Non-pigmented ciliary epithelial cell (primary cell): ENCODE measurements around the gene RAX.

Experiments used
- DNase-seq: peaks from one replicate; pipeline ENCODE4 v3.0.0-alpha.2; 2010; ENCODE audit warnings: low read depth

RAX gene

DNA sequence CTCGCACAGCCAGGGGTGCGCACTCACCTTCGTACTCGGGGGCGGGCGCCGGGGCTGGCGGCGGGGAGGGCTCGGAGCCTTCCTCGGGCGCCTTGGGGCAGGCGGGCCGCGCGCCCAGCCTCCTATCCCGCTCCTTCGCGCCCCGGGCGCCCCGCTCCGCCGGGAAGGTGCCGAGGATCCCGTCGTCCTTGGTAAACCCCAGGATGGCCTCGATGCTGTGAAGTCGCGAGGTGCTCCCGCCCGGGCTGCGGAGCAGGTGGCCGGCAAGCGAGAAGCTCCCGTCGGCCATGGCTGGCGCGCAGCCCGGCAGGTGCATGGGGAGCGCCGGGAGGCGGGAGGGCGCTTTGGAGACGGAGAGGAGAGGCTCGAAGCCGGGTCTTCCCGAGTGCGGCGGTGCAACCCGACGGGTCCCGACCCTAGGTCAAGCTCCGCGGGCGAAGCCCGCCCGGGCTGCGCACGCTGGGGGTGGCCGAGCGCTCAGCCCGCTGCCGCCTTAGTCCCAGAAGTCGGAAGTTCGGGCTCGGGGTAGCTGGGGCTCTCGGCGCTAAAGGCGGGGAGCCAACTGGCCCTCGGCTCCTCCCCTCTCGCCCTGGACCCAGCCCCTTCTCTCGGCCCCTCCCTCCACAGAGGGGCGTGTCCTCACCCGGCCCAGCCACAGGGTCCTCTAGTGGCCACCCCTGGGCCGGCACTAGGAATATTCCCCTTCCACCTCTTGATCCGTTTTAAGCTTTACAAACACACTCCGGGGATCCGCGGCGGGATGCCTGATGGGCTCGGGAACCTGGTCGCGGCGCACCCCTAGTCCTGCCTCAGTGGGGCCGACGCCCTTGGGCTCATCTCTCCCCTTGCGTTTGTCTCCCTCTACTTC lies at the start of gene RAX:
RAX (minus strand) TSS at position 564 of the 868 bp plus-strand sequence; CDS start at position 316, 248 bp downstream.
- no peak for DNase-seq

GRCh38 chr18:59318460-59319050 lies 45.3 kb upstream of the RAX start, which contains the start of gene CPLX4:
Gene CPLX4, minus strand, starts transcription at chr18:59318649. Its CDS starts 187 bp downstream, at chr18:59318462.
- DNase-seq: no peak

GRCh38 chr18:59311631-59312030 lies 38.4 kb upstream of the RAX start:
- DNase-seq: no peak

DNA sequence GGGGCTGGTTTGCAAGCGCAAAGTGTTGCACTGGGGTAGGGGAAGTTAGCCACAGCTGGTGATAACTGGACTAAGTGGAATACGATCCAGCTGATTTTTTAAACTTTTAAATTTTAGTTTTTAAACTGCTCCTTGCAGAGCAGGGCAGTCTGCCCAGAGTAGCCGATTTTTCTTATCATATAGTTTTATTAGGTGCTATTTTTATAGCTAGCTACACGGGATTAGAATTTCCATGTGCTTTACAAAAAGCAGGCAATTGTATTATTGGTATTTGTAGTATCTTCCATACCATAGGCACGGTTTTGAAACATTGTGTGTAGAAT lies 35.6 kb upstream of the RAX start:
- no peak for DNase-seq

DNA sequence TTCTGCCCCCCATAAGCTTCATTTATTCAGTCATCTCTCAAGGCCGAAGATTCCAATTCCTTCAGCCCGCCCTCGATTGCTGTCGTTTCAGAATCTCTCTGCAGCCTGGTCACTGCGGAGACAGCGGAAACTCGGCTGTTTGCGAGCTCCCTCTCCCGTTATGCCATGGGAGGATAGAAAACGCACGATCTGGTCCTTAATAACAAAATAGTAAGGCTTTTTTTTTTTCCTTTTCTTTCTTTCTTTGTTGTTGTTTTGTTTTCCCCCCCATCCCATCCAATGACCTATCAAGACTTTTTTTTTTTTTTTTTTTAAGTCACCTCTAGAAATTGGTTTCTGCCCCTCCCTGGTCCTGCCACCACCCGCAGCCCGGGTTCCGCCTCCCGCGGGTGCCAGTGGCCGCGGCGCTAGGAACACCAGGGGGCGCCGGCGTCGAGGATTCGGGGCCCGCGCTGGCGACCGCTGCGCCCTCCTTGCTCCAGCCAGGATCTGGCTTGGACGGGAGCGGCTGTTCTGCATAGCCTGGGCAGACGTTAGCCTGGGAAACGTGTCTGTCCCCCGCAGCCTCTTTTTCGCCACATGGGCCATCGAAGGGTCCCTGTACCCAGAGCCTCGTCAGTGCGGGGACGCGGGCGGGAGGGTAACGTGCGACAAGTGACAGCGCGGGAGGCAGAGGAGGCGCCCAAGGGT lies 35.1 kb upstream of the RAX start:
- DNase-seq: no peak

DNA sequence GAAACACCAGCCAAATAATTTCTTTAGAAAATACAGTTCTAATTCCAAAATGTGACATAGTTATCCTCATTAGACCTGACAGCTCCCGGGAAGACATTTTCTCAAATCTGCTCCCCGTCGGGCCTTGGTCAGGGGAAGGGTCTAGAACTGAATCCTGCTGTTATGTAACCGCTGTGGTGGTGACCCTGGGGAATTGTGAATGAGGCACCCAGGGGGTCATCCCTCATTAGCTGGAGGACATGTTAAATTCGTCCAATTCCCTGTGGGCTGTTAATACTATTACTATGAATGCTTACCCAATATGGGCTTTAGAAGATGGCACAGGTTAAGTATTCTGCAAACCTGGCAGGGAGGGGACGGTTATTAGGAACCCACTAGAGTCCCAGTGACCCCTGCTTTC lies 33.4 kb upstream of the RAX start:
- no peak for DNase-seq

GRCh38 chr18:59305295-59305694 lies 32.0 kb upstream of the RAX start:
- no peak for DNase-seq

DNA sequence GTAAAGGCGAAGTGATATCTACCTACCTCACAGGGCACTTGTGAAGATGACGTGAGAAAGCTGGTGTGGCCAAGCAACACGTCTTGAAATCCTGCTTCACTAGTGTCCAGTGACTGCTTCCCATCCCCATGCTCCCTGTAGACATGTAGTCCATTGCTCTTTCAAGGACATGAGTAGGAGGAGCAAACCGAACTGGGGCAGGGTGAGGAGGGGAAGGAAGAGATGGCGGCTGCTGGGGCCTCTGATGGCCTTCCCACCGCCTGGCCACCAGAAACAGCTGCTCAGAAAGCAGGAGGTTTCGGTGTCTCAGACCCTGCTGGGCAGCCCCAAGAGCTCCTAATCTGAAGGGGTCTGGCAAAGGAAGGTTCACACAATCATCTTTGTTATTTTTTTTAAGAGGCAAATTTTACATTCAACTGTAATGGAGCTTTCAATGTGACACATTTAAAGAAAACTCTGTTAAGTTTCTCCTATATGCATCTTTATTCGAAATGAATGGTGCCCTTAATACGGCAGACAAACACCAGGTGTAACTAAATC lies 30.5 kb upstream of the RAX start:
- no peak for DNase-seq

DNA sequence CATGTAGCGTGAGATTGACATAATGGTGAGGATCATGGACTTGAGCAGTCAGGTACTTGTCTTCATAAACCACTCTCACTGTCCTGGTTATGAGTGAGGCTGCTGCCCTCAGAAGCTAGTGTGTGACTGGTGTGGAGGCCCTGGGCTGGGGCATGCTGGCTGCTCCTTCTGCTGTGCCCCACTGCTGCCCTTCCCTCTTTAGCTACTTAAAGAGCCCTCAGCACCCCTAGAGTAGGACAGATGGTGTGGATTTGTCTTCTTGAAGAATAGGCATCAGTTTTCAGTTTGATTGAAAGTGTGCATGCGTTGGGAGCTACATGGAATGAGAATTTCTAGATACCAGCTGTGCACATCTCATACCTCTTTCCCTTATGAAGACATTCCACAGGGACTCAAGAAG lies 29.8 kb upstream of the RAX start:
- no peak for DNase-seq

DNA sequence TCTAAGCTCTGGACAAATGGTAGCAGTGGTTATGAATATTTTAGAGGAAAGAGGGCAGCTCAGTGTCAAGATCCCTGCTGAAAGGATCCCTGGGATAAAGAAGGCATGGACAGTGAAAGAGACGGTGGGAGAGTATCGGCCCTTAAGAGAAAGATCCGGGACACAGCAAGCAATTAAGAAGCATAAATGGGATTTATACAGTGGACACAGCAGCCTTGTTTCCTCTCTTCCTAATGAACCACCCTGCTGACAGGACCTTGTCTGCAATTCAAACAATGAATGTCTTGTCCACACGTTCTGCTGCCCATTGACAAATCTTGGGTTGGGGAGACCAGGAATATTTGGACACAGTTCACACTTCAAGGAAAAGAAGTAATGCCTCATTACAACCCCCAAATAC lies 28.7 kb upstream of the RAX start:
- no peak for DNase-seq

DNA sequence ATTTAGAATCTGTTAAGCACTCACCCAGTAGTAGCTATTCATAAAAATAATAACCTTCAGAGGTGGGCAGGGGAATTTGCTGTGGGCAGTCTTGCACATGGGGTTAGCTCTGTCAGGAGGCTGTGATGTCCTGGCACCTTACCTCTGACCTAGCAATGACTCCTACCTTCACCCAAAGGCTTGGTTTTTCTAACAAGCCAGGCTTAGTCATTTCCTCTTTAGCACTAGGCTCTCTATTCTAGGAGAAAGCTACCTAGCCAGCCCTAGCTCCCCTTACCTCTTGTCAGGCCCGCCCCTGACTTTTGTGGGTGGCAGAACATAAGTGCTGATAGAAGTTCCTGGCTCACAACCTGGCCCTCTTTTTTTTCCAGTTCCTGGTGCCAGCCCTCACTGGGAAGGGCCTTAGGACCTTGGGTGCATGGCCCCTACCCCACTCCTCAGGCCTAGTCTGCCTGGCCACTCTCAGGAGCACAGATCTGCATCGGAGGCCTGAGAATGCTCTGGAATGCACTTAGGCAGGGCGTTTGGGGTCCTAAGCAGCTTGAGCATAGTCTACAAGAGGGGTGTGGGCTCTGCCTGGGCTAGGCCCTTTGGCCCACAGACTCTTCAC lies 27.5 kb upstream of the RAX start:
- no peak for DNase-seq

GRCh38 chr18:59298871-59299270 lies 25.6 kb upstream of the RAX start:
- DNase-seq: no peak

- no peak for DNase-seq
Observed at GRCh38 chr18:59293317-59293716, 20.1 kb upstream of the RAX start.

GRCh38 chr18:59286341-59286740 lies 13.1 kb upstream of the RAX start:
- DNase-seq: no peak

DNA sequence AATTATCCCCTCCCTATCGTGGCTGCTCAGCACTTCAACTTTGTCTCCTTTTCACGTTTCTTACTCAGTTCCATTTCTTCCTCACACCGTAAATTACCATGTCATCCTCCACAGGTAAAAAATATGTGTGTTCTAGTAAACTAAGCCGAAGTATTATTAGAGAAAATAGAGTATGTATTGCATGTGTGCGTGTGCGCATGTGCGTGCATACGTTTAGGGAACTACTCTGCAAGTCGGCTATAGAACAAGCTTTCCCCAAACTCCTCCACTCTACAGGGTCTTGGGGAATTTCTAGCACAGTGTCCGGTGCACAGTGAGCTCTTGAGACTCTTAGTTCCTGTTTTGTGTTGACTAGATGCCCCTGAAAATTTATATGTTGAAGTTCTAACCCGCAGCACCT lies 9.1 kb upstream of the RAX start:
- no peak for DNase-seq

DNA sequence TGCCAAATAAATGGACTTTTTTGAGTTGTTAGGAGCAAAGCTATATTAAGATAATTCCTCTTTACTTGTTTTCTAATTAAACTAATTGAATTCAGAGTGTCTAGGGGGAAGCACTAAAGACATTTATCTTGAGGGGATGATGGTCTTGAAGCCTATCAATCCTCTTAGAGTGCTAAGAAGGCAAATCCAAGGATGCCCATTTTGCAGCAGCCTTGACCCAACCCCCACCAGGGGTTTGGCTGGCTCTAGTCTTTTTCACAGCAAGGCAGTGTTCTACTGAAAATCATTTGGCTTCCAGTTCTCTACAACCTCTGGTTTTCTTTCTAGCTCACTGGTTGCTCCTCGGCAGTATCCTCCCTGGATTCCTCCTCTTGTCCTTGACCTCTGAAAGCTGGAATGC lies 6.5 kb upstream of the RAX start:
- no peak for DNase-seq

- DNase-seq: no peak
Observed at GRCh38 chr18:59279193-59279592, 5.9 kb upstream of the RAX start.

DNA sequence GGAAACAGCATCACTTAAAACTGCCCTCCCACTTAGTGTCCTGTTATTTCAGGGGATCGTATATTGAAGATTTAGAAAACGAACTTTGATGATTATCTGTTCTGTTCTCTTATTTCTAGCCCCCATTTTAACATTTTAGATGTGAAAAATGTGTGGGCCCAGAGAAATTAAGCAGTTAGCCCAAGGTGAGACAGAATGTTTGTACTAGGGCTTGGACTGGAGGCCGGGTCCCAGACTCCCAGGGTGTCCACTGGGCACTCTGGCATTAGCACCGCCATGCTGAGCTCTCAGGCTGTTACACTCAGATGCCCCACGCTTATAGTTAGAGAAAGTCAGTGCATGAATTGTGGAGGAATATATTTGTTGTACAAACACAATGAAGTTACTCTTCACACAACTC lies 5.5 kb upstream of the RAX start:
- no peak for DNase-seq

DNA sequence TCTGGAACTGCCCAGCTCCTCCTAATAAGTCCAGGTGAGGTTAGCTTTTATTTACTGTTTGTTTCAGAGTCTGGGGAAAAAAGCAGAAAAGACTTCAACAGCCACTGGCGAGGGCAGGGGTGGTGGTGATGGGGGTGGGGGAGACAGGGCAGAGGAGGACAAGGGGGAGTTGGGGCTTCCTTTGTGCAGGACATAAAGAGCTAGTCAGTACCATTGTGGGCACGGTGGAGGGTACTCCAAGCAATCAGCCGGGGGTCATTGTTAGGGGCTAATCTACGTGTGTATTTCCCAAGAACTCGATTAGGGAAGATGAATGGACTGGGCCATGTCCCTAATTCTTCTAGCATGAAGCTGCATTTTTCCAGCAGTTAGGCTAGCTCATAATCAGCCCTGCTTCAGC lies 2.8 kb upstream of the RAX start:
- no peak for DNase-seq

GRCh38 chr18:59275406-59275949 lies 2.2 kb upstream of the RAX start:
- DNase-seq: no peak

DNA sequence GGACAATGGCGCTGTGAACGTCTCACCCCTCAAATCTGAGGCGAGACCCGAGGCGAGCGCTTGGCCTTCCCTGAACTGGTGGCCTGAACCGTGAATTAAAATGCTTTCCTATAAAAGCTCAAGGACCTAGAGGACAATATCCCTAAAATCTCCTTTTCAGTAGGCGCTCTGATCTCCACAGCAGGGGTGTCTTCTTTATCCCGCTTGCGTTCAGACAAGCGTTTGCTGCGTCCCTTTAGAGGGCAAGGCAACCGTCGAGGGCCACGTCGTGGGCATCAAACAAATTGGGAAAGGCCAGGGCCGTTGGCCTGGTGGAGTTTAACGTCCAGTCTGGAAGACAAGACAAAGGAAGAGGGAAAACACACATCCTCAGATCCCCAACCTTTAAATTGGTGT lies 1.3 kb upstream of the RAX start:
- DNase-seq: no peak
